LNCAP (cell line): ENCODE measurements around the gene PTPRD.

ENCODE experiments used
- TF ChIP-seq, protein P1 (sequence below): fragments of 450-650 bp; IDR thresholded peaks from 2 replicates; pipeline ENCODE4 v1.5.1; 2017; ENCODE audit warnings: mild to moderate bottlenecking

The PTPRD gene

DNA sequence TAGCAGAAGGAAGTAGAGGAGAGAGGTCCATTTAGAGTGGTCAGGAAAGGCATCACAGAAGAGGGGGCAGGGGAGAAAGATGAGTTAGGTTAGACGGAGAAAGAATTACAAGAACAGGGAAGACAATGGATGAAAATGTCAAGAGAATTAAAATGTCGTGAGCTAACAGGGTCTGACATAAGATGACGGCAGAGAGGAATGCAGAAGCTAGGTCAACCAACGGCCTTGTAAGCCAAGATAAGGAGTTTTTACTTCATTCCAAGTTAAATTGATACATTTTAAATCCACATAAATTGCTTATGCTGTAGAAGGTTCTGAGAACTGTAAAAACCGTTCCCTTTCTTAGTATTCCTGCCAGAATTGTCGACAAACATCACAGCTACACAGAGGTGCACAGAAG is 1916.3 kb downstream of the PTPRD start:
- TF ChIP-seq, protein P1, sequence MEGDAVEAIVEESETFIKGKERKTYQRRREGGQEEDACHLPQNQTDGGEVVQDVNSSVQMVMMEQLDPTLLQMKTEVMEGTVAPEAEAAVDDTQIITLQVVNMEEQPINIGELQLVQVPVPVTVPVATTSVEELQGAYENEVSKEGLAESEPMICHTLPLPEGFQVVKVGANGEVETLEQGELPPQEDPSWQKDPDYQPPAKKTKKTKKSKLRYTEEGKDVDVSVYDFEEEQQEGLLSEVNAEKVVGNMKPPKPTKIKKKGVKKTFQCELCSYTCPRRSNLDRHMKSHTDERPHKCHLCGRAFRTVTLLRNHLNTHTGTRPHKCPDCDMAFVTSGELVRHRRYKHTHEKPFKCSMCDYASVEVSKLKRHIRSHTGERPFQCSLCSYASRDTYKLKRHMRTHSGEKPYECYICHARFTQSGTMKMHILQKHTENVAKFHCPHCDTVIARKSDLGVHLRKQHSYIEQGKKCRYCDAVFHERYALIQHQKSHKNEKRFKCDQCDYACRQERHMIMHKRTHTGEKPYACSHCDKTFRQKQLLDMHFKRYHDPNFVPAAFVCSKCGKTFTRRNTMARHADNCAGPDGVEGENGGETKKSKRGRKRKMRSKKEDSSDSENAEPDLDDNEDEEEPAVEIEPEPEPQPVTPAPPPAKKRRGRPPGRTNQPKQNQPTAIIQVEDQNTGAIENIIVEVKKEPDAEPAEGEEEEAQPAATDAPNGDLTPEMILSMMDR = no peak

DNA sequence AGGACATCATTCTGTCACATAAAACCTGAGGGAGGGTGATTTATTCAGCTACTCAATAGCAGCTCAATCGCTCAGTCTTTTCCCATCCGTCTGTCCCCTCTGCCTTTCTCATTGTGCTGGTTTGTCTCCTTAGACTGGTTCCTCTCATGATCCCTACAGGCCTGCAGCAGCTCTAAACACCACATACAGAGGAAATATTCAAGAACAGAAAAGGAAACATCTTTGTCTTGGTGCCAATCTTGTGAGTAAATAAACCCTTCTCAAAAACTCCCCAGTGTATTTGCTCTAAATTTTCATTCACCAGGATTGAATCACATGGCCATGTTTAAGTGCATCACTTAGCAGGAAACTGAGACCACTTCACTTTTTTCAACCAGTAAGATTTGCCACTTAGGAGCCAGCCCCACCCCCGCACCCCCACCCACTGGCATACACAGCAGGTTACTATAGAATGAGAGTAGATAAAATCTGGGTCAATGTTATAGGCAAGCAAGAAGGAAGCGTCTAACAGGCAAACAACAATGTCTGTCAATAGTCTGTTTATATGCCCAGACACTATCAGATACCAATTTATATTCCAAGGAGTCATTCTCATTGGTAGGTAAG is 1917.7 kb downstream of the PTPRD start:
- TF ChIP-seq, protein P1 = no peak

DNA sequence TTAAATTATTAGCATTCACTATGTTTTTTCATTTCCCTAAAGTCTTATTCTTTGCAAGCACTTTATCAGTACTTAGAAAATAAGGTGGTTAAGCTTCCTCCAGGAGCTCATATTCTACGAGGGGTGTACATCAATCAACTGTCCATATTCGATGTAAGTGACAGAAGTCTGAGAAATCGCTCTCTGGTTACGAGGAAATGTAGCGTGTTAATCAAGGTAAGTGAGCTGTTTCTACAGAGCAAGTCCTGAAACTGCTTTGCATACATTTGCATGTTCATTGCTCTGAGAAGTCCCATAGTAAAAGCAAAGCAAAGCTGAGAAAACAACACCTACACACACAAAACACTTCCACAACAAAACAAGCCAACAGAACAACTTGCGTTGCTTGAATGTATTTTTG is 1919.3 kb downstream of the PTPRD start:
- TF ChIP-seq, protein P1 = no peak

DNA sequence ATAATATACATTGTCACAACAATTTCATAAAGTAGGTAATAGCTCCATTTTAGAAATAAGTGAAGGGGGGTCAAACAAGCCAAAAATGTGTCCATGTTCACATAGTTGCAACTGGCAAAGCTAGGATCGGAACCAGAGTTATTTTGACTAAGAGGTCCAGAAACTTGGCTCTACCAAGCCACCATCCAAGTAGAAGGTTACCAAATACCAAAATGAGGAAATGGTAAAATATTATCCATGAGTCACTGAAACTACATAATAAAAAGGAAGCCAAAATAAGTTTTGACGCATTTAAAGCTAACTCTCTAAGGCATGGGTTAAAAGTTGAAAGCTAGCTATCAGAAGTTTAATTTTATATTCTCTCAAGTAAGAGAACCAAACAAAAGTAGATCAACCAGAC is 1926.3 kb downstream of the PTPRD start:
- TF ChIP-seq, protein P1 = no peak

DNA sequence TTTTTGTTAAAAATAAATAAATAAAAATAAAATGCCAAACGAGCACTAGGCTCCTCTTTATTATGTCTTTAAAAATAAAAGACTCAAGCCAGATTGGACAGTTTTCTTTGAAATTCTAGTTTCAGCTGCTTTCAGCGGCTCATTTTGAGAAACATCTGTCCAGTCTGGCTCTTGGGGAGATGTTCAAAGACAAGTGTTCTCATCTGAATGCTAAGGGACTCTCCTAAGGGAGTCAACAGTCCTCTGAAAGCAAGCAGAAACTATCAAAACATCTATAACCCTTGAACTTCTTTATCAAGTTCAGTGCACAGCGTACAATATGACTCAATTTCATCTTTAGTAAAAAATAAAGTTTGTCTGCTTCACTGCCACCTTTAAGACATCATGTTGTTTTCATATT is 1927.0 kb downstream of the PTPRD start:
- TF ChIP-seq, protein P1 = no peak

DNA sequence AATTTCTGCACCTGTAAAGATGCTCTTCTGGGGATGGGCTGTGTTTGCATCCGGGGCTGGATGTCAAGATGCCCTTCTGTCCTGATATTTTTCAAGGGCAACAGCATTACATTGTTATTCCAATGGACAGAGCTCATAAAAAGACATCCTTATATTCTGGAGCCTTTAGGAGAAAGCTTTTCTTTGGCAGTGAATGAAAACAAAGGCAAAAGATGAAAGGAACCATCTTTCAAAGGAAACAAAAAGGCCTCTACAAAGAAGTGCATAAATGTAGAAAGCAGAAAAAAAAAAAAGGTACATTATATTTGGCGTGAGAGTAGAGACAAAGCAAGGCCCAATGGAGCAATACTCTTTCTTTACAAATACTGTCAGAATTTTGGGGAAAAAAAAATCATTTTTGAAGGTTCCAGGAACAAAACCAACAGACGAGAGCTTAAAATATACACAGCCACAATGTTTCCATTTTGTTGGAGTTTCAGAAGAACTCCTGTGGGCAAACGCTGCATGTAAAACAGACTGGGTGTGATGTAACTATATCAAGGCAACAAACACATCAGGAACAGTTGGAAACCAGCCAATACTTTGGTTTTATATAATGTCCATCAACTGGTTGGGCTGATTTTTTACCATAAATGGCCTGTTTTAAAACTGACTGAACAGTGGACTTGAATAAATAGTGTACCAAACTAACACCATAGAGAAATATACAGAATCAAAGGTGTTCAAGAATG is 1927.7 kb downstream of the PTPRD start:
- TF ChIP-seq, protein P1 = no peak

DNA sequence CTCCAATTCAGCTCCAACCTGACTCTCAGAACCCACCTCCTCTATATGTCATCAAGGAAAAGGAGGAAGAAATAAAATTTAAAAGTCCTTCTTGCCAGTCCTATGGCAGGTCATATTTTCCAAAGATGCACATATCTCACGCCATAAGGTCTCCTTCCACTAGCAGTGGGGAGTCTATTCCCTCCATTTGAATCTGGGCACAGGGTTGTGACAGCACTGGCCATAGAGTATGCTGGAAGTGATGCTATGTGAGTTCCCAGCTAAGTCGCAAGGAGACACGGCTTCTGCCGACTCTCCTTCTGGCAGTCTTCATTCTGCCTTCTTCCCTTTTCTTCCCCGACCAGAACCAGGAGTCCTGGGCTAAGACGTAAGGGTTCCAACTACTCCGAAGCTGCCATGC is 1929.3 kb downstream of the PTPRD start:
- TF ChIP-seq, protein P1 = no peak

DNA sequence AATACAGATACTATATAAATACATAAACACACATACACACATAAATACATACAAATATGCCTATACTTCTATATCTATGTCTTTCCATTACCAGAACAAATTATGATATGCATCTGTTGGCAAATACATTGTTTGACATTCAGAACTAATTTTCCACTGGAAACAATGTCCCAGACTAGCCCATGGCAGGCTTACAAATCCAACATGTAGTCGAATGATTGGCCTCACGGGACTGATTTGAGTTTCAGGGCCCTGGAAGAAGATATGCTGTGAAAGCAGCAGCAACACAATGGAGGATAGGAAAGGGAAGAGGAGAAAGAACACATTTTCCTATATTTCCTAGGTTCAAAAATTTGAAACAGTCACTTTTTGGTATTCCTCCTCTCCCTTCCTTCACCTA is 1932.1 kb downstream of the PTPRD start:
- TF ChIP-seq, protein P1 = no peak
